ENCODE results near the gene HDAC9.

Gene HDAC9

DNA sequence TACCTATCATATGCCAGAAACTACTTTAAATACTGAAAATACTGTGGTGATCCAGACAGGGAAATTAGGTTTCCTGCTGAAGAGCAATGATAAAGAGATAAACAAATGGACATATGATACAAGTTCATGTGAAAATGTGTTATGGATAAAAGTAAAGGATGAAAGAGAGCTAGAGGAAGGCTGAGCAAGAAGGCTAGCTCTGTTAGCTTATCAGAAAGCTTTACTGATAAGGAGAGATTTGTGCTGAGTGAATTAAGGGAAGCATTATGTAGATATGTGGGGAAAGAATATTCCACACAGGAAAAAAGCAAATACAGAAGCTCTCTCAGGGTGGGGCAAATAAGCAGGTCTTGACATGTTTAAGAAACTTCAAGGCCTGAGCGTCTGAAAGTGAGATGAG, 308.4 kb downstream of the HDAC9 start:
- ATAC-seq (no peak), DNase-seq (no peak)
- H3K27ac Mint-ChIP-seq: no peak overlapping the region
- H3K4me1 Mint-ChIP-seq: no peaks in the 10 kb centered on the region
- H3K9me3 Mint-ChIP-seq: peaks cover 0 to 17% of the 10 kb centered on the region in 2 donors
- H3K27me3 Mint-ChIP-seq: no peaks in the 10 kb centered on the region
- no peak overlapping the region for H3K4me3 Mint-ChIP-seq

DNA sequence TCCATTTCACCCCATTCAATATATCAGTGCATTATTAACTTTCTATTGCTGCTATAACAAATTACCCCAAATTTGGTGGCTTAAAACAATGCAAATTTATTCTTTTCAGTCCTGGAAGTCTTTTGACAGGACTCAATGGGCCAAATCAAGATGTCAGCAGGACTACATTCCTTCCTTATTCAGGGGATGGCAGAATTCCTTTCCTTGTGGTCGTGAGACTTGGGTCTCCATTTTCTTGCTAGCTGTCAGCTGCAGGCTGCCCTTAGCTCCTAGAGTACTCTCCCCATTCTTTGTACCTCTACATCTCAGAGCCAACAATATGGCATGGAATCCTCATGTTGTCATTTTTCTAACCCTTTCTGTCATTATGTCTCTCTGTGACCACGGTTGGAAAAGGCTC, 310.6 kb downstream of the HDAC9 start:
- Mint-ChIP-seq H3K4me3 (no peak overlapping the region), H3K27me3 (no peaks in the 10 kb centered on the region), H3K4me1 (no peaks in the 10 kb centered on the region), H3K9me3 (peaks cover 0 to 17% of the 10 kb centered on the region in 2 donors), H3K27ac (no peak overlapping the region)
- DNase-seq: no peak
- ATAC-seq: no peak

DNA sequence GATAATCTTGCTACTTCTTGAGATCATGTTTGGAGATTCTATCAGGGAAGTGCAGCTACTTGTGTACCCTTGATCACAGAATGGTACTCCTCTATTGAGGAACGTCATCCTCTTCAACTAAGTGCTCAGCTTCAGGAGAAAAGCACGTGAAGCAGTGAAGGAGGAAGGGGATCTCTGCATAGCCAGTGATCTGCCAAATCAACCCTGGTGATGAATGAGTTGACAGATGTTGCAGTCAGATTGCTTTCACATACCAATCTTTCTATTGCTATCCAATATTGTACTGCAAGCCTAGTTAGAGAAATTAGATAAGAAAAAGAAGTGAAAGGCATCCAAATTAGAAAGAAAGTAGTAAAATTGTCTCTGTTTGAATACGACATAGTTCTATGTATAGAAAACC, 312.5 kb downstream of the HDAC9 start:
- Mint-ChIP-seq H3K4me1 (no peaks in the 10 kb centered on the region), H3K27ac (no peak overlapping the region), H3K27me3 (no peaks in the 10 kb centered on the region), H3K4me3 (no peak overlapping the region), H3K9me3 (peaks cover 6 to 24% of the 10 kb centered on the region in 2 donors)
- no peak for ATAC-seq
- DNase-seq: no peak

DNA sequence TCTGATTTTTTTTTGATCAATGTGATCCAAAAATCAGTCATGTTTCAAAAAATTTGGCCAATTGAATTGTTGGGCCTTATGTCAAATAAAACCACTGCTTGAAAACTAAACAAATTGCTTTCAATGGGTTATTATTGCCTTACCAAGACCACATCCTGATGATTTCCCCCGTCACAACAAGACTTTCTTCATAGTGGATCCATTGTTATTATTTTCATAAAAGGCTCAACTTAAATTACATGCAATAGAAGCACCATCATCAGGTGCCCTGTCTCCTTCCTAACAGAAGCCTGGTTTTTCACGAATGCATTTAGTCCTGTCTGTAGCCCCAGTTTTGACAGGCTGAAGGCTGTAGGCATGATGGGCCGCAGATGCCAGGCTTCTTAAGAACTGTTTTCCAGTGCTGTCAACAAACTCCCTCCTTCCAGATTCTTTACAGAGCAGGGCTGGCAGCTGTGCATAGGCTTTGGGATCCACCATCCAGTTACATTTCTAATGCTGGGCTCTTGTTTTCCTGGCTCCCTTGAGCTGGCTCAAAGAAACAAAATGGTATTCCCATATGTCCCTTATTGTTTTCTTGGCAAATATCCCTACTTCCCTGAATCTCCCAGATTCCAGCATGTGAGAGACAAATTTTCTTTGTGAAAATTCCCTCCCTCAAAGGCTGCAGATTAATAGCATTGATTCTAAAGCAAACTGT, 319.9 kb downstream of the HDAC9 start:
- no peaks in the 10 kb centered on the region for H3K27me3 Mint-ChIP-seq
- no peaks in the 10 kb centered on the region for H3K4me1 Mint-ChIP-seq
- ATAC-seq: no peak
- no peak for DNase-seq
- H3K27ac Mint-ChIP-seq: no peak overlapping the region
- peaks cover 8 to 14% of the 10 kb centered on the region in 2 donors for H3K9me3 Mint-ChIP-seq
- H3K4me3 Mint-ChIP-seq: no peak overlapping the region

DNA sequence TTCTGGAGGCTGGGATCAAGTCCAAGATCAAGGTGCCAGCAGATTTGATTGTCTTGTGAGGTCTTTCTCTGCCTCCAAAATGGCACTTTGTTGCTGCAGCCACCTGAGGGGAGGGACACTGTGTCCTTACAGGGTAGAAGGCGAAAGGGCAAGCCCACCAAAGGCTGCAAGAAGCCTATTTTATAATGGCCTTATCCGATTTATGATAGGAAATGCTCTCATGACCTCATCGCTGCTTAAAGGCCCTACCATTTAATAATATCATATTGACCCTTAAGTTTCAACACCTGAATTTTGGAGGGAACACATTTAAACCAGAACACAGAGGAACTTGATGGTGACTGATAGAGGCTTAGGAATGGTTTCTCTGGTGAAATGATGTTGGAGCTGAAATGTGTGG, 325.4 kb downstream of the HDAC9 start:
- Mint-ChIP-seq H3K4me3 (no peak overlapping the region), H3K4me1 (no peaks in the 10 kb centered on the region), H3K27ac (no peak overlapping the region), H3K27me3 (no peaks in the 10 kb centered on the region), H3K9me3 (no peaks in the 10 kb centered on the region)
- ATAC-seq (no peak), DNase-seq (no peak)

DNA sequence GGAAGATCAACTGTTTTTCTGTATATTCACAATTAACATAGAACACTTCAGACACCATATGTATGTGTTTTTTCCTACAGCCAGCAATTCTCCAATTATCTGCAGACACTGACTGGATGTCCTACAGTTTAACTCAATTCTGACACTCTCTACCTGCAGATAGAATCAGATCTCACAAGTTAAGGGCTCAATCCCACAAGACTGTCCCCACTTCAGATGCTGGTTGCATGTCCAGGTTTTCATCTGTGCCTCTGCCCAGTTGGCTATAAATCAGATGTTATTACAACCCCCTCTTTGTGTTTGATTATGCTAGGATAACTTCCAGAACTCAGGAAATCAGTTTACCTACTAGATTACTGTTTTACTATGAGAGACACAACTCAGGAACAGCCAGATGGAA, 326.0 kb downstream of the HDAC9 start:
- no peak overlapping the region for H3K4me3 Mint-ChIP-seq
- ATAC-seq (no peak), DNase-seq (no peak)
- H3K9me3 Mint-ChIP-seq: no peaks in the 10 kb centered on the region
- H3K4me1 Mint-ChIP-seq: no peaks in the 10 kb centered on the region
- no peak overlapping the region for H3K27ac Mint-ChIP-seq
- H3K27me3 Mint-ChIP-seq: no peaks in the 10 kb centered on the region

DNA sequence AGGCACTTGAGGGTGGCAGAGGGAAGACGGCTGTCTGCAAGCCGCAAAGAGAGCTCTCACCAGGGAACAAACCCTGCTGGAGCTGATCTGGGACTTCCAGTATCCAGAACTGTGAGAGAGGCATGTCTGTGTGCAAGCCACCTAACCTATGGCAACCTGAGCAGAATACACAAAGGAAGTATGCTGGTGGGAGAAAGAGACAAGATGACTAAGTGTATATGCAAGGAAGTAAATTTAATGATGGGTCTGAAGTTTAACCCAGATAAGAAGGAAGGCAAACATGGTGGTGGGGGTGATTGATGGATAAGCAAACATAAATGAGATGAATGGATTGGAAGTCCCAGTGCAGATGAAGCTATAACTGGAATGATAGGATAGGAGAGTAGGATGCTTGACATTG, 328.6 kb downstream of the HDAC9 start:
- H3K27me3 Mint-ChIP-seq: no peaks in the 10 kb centered on the region
- no peaks in the 10 kb centered on the region for H3K9me3 Mint-ChIP-seq
- H3K4me1 Mint-ChIP-seq: no peaks in the 10 kb centered on the region
- DNase-seq: no peak
- ATAC-seq: no peak
- no peak overlapping the region for H3K4me3 Mint-ChIP-seq
- no peak overlapping the region for H3K27ac Mint-ChIP-seq

DNA sequence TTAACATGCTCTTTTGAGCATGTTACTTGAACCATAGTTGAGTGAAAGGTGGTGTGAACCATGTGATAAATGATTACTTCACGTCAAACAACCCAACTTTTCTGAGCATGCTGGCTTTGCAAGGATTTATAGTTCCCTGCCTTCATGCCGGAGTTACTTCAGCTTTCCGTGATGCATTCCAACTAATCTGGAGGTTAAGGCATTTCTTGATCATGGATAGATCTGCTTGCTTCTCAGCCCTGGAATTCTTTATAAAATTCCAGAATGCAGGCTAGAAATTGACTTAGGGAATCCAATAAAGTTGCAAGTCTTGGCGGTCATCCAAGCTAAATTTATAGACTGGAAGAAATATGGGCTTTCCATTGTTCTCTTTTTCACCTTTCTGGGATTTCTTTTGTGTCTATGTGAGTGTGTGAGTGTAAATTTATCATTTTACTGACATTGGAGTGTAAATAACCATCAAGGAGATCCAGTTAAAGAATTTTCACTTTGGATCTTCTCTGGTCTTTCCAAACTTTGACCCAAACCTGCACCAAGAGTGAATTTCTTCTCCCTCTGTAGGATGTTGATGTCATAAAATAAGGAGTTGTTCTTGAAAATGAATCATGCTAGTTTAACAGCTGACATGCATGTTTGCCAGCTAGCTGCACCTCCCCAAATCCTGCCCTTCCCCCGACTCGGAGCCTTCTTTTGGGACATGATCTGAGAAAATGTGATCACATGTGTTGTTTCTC, 332.9 kb downstream of the HDAC9 start:
- ATAC-seq (no peak), DNase-seq (no peak)

DNA sequence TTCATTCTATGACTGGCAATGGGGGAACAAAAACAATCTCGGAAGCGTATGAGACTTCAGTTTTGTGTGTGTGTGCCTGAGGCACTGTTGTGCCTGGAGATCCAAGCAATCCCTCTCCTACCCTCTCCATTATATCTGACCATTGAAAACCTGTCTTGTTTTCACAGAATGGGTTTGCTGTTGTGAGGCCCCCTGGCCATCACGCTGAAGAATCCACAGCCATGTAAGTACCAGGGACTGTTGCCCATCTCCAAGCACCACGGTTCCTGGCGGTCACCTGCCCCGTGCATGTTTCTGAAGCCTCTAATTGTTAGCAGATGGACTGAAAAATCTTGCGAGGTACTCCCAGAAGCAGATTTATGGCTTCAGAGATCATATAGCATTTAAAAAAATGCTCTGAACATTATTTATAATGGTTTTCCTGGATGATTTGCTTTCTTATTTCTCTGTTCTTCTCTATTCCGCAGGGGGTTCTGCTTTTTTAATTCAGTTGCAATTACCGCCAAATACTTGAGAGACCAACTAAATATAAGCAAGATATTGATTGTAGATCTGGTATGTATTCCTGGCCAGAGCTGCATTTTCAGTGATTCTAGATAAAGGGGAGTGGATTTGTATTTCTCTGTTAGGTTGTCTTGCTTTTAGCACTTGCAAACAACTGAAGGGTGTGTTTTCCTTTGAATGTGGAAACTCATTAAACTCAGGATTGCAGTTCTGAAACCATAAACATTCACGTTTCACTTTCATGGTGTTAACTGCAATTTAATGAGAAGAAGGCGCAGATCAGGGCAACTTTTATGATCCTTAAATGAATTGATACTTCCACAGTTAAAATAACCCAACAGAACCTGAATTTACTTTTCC, 333.7 kb downstream of the HDAC9 start:
- Mint-ChIP-seq H3K4me1 (no peaks in the 10 kb centered on the region), H3K4me3 (no peak overlapping the region), H3K27me3 (no peaks in the 10 kb centered on the region), H3K27ac (no peak overlapping the region), H3K9me3 (no peaks in the 10 kb centered on the region)
- DNase-seq: no peak
- no peak for ATAC-seq

More for the DNA sequence above, 332.9 kb downstream of the HDAC9 start:
- H3K4me1 Mint-ChIP-seq: no peaks in the 10 kb centered on the region
- no peaks in the 10 kb centered on the region for H3K9me3 Mint-ChIP-seq
- no peaks in the 10 kb centered on the region for H3K27me3 Mint-ChIP-seq
- no peak overlapping the region for H3K27ac Mint-ChIP-seq
- H3K4me3 Mint-ChIP-seq: no peak overlapping the region

DNA sequence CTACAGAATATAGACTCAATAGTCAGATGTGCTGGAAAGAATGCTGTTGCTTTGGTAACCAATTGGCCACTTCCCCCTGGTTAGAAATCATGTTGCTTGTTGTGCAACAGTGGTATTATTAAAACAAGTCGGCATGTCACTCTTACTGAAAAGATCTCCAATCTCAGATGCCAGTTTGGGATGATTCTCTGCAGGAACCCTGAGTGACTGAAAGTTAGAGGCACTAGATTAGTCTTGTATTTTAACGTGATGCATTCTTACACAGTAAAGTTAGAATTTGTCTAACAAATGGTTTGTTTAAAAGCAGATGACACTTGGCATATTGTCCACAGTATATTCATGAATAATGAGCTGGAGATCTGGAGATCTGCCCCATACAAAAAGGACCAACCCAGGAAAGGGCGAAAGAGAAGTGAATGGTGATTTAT, 334.3 kb downstream of the HDAC9 start:
- H3K27me3 Mint-ChIP-seq: no peaks in the 10 kb centered on the region
- DNase-seq (no peak), ATAC-seq (no peak)
- H3K9me3 Mint-ChIP-seq: peaks cover 0 to 5% of the 10 kb centered on the region in 2 donors
- H3K4me3 Mint-ChIP-seq: no peak overlapping the region
- no peaks in the 10 kb centered on the region for H3K4me1 Mint-ChIP-seq
- no peak overlapping the region for H3K27ac Mint-ChIP-seq

DNA sequence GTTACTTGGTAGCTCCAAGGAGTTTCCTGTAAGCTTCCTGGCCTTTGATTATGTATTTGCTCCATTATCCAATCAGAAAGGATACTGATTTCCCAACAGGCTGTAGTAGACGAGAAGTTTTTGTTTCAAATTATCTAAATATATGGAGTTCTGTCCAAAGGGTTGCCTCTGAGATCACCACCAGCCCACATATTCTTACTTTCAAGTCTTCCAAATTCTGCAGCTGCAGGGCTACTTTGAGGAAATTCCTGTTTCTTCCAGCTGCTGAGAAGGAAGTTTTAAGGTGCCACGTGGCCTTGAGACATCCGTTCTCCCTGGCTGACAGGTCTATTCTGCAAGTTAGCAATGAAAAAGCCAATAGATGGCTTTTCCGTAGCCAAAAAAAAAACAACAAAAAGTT, 335.9 kb downstream of the HDAC9 start:
- peaks cover 0 to 8% of the 10 kb centered on the region in 2 donors for H3K9me3 Mint-ChIP-seq
- no peaks in the 10 kb centered on the region for H3K27me3 Mint-ChIP-seq
- no peaks in the 10 kb centered on the region for H3K4me1 Mint-ChIP-seq
- no peak overlapping the region for H3K4me3 Mint-ChIP-seq
- DNase-seq (no peak), ATAC-seq (no peak)
- no peak overlapping the region for H3K27ac Mint-ChIP-seq

DNA sequence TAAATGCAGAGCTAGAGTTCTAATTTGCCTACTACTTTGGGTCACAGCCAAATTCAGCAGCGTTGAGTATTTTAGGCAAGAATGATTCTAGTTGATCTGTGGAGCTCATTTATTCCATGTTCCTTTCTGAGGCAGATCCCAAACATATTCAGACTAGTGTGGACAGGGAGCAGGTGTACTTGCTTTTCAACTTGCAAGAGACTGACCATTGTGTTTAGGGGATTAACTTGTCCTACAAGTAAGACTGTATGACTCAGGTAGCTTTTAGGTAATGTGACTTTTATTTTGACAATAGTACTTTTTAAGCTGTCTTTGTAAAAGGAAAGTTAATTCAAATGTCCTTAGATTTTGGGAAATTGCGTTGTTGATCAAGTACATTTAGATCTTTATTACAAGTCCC, 336.4 kb downstream of the HDAC9 start:
- no peaks in the 10 kb centered on the region for H3K27me3 Mint-ChIP-seq
- no peak for ATAC-seq
- H3K4me1 Mint-ChIP-seq: no peaks in the 10 kb centered on the region
- H3K9me3 Mint-ChIP-seq: peaks cover 0 to 8% of the 10 kb centered on the region in 2 donors
- H3K27ac Mint-ChIP-seq: no peak overlapping the region
- DNase-seq: no peak
- H3K4me3 Mint-ChIP-seq: no peak overlapping the region

DNA sequence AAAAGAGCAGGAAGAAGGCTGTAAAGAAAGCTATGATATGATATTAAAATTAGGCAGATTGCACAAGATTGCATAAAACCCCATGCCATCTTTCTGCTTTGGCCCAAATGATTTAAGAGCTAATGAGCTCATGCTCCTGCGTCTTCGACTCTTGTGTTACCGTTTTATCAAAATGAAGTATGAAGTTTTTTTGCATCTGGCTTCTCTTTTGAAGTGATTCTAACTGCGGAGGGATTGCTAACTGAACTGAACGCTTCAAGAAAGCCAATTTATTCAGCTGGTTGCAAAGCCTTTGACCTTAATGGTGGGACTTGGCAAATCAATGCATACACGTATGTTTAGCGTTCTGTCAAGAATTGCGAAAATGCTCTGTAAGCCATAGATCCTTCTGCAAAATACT, 339.0 kb downstream of the HDAC9 start:
- H3K4me1 Mint-ChIP-seq: no peaks in the 10 kb centered on the region
- H3K27me3 Mint-ChIP-seq: no peaks in the 10 kb centered on the region
- peaks cover 0 to 8% of the 10 kb centered on the region in 2 donors for H3K9me3 Mint-ChIP-seq
- no peak for DNase-seq
- no peak overlapping the region for H3K27ac Mint-ChIP-seq
- ATAC-seq: no peak
- H3K4me3 Mint-ChIP-seq: no peak overlapping the region

DNA sequence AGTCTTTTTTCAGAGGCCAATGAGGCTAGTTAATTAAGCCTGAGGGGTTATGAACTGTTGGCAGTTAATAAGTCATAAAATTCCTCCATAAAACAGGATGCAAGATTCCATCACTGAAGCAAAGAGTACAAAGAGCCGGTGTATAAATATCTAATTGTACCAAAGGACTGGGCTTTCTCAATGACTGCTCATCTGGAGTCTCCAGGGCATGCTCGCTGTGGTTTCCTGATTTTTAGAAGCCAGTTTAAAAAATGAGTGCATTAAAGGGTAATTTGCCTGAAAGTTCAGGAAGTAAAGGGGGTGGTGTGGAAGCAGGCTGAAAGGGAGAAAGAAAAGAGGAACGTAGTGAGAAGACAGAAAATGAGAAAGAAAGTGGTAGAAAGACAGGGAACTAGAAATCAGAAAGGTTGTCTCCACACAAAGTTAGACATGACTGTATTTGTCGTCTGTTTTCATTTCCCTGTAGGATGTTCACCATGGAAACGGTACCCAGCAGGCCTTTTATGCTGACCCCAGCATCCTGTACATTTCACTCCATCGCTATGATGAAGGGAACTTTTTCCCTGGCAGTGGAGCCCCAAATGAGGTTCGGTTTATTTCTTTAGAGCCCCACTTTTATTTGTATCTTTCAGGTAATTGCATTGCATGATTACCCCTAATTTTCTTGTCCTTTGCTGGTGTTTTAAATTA, 339.6 kb downstream of the HDAC9 start:
- ATAC-seq (no peak), DNase-seq (no peak)
- no peaks in the 10 kb centered on the region for H3K27me3 Mint-ChIP-seq
- no peak overlapping the region for H3K4me3 Mint-ChIP-seq
- H3K4me1 Mint-ChIP-seq: no peaks in the 10 kb centered on the region
- no peak overlapping the region for H3K27ac Mint-ChIP-seq
- peaks cover 0 to 8% of the 10 kb centered on the region in 2 donors for H3K9me3 Mint-ChIP-seq

DNA sequence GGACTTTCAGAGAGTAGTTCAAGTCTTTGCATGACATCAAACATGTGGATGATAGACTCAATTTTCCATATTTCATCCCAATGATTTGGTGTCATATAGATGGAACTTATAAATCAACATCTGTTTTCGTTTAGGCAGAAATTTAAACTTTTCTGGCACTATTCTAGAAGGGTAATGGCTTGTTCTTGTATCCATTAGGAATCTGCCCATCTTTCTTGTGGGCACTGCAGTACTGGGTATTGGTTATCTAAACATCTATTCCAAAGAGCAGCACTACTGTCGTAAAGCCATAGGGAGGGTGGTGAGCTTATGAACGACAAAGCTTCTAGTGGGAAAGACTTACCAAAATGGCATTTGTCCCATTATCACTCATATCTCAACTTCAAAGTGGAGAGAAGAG, 348.4 kb downstream of the HDAC9 start:
- Mint-ChIP-seq H3K4me3 (no peak overlapping the region), H3K9me3 (no peaks in the 10 kb centered on the region), H3K4me1 (no peaks in the 10 kb centered on the region), H3K27ac (no peak overlapping the region), H3K27me3 (no peaks in the 10 kb centered on the region)
- DNase-seq (no peak), ATAC-seq (no peak)
